Neural cell (in vitro differentiated cells): ENCODE results near the gene BICD1. TPM values are rescaled to one million over a fixed set of nuclear protein-coding genes. Genes with fewer than 3 reads are reported as not detected.

Experiments used
- H2AFZ ChIP-seq: fragments of 200-600, 300-800 bp; sonication (generic), shearing (Covaris generic); 2 replicates; pipeline ENCODE4 v1.6.0; 2014; ENCODE audit warnings: low read depth, mild to moderate bottlenecking, antibody characterized with exemption, low read length, moderate library complexity
- H3F3A ChIP-seq: fragments of 200-600 bp; shearing (Covaris generic); 2 replicates; pipeline ENCODE4 v1.6.1; 2016; ENCODE audit warnings: mild to moderate bottlenecking, moderate library complexity, mixed read lengths, antibody characterized with exemption, low read length; ENCODE audit not compliant: insufficient read depth, poor library complexity, severe bottlenecking
- H3K27ac ChIP-seq: fragments of 200-600, 300-800 bp; sonication (generic), shearing (Covaris generic); 2 replicates; pipeline ENCODE4 v1.5.1; 2014; ENCODE audit warnings: mild to moderate bottlenecking, low read length, moderate library complexity
- H3K27me3 ChIP-seq: fragments of 300-800, 200-600 bp; sonication (generic), shearing (Covaris generic); 2 replicates; pipeline ENCODE4 v1.6.0; 2014; ENCODE audit warnings: mild to moderate bottlenecking, low read depth, low read length, moderate library complexity; ENCODE audit not compliant: insufficient read depth
- H3K36me3 ChIP-seq: fragments of 300-800, 200-600 bp; sonication (generic), shearing (Covaris generic); 2 replicates; pipeline ENCODE4 v1.5.1; 2014; ENCODE audit warnings: mild to moderate bottlenecking, antibody characterized with exemption, low read length, moderate library complexity; ENCODE audit not compliant: insufficient read depth
- H3K4me2 ChIP-seq: fragments of 300-800, 200-600 bp; sonication (generic), shearing (Covaris generic); 2 replicates; pipeline ENCODE4 v1.6.0; 2014; ENCODE audit warnings: mild to moderate bottlenecking, low read length
- H3K4me3 ChIP-seq: fragments of 300-800, 200-600 bp; sonication (generic), shearing (Covaris generic); 2 replicates; pipeline ENCODE4 v1.5.1; 2014; ENCODE audit warnings: mild to moderate bottlenecking, low read length, moderate library complexity
- H3K79me2 ChIP-seq: fragments of 200-600 bp; shearing (Covaris generic); replicated peaks from 2 replicates; pipeline ENCODE4 v1.6.0; 2014; ENCODE audit warnings: mild to moderate bottlenecking, low read length, moderate library complexity; ENCODE audit not compliant: insufficient read depth
- H3K9ac ChIP-seq: fragments of 300-800, 200-600 bp; sonication (generic), shearing (Covaris generic); 2 replicates; pipeline ENCODE4 v1.6.1; 2016; ENCODE audit warnings: mild to moderate bottlenecking, low read length, mixed read lengths
- H3K9me2 ChIP-seq: fragments of 200-600 bp; shearing (Covaris generic); 2 replicates; pipeline ENCODE4 v1.6.1; 2016; ENCODE audit warnings: mild to moderate bottlenecking, low read length, mixed read lengths; ENCODE audit not compliant: insufficient read depth
- H3K9me3 ChIP-seq: fragments of 200-600, 300-800 bp; sonication (generic), shearing (Covaris generic); 2 replicates; pipeline ENCODE4 v1.6.1; 2016; ENCODE audit warnings: mild to moderate bottlenecking, mixed run types, low read length, moderate library complexity, mixed read lengths
- H4K20me1 ChIP-seq: fragments of 200-600 bp; shearing (Covaris generic); 2 replicates; pipeline ENCODE4 v1.6.1; 2016; ENCODE audit warnings: mild to moderate bottlenecking, mixed run types; ENCODE audit not compliant: insufficient read depth
- CTCF ChIP-seq: fragments of 450-650 bp; IDR thresholded peaks from 2 replicates; pipeline ENCODE4 v1.5.1; 2014; ENCODE audit warnings: antibody characterized with exemption, mild to moderate bottlenecking, moderate library complexity; ENCODE audit not compliant: poor library complexity, severe bottlenecking
- EP300 ChIP-seq: fragments of 450-650 bp; conservative IDR thresholded peaks from 2 replicates; pipeline ENCODE4 v1.6.1; 2014; ENCODE audit warnings: antibody characterized with exemption, mild to moderate bottlenecking, moderate library complexity; ENCODE audit not compliant: poor library complexity, severe bottlenecking
- EZH2 ChIP-seq: fragments of 200-600, 300-800 bp; shearing (Covaris generic), sonication (generic); IDR thresholded peaks from 2 replicates; pipeline ENCODE4 v1.6.1; 2014; ENCODE audit warnings: antibody characterized with exemption, low read length, borderline replicate concordance, mild to moderate bottlenecking; ENCODE audit not compliant: insufficient read depth, poor library complexity, severe bottlenecking
- MXI1 ChIP-seq: fragments of 450-650 bp; conservative IDR thresholded peaks from 2 replicates; pipeline ENCODE4 v1.6.1; 2014; ENCODE audit warnings: antibody characterized with exemption, mild to moderate bottlenecking; ENCODE audit not compliant: poor library complexity, severe bottlenecking
- POLR2AphosphoS5 ChIP-seq: IDR thresholded peaks from 2 replicates; pipeline ENCODE4 v1.6.1; 2012
- RAD21 ChIP-seq: fragments of 450-650 bp; conservative IDR thresholded peaks from 2 replicates; pipeline ENCODE4 v1.6.1; 2014; ENCODE audit warnings: antibody characterized with exemption, mild to moderate bottlenecking, moderate library complexity
- SMC3 ChIP-seq: fragments of 450-650 bp; conservative IDR thresholded peaks from 2 replicates; pipeline ENCODE4 v1.6.1; 2014; ENCODE audit warnings: antibody characterized with exemption, mild to moderate bottlenecking, moderate library complexity; ENCODE audit not compliant: poor library complexity
- TAF1 ChIP-seq: IDR thresholded peaks from 2 replicates; pipeline ENCODE4 v1.6.1; 2012; ENCODE audit warnings: low read depth
- polyA plus RNA-seq: library from polyadenylated mRNA; depleted of rRNA; stranded (reverse); fragments of >200 nt; gene quantifications from 2 replicates; pipeline ENCODE4 v1.2.3, GENCODE V29; 2014
- TF ChIP-seq, protein P1 (sequence below): IDR thresholded peaks from 2 replicates; pipeline ENCODE4 v1.6.1; 2012; ENCODE audit warnings: borderline replicate concordance

Gene BICD1
- polyA plus RNA-seq, 1 donor from 2014 or later, result 41.1 TPM

DNA sequence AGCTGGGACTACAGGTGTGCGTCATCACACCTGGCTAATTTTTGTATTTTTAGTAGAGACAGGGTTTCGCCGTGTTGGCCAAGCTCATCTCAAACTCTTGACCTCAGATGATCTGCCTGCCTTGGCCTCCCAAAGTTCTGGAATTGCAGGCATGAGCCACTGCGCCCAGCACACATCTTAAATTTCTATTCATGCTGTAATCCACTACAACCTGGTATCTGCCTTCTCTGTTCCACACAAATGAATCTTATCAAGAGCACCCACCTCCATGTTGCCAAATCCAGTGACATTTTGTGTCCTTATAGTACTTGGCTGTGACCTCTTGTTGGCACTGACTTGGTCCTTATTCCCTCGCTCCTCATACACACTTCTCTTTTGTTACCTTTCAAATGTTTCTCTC lies 5.8 kb upstream of the BICD1 start:
- Histone ChIP-seq H3K79me2 (no peaks in the 10 kb centered on the region), H3K9me2 (no peaks in the 10 kb centered on the region), H3K36me3 (no peaks in the 10 kb centered on the region), H3K4me2 (no peak overlapping the region), H3F3A (no peaks in the 10 kb centered on the region), H3K9ac (no peak overlapping the region), H2AFZ (no peak overlapping the region), H3K27ac (no peak overlapping the region), H3K4me3 (no peak overlapping the region), H3K9me3 (no peaks in the 10 kb centered on the region), H3K27me3 (no peaks in the 10 kb centered on the region), H4K20me1 (no peaks in the 10 kb centered on the region)
- TF ChIP-seq CTCF, result no peak
- TF ChIP-seq POLR2AphosphoS5, result no peak
- no peak for TF ChIP-seq MXI1
- TF ChIP-seq TAF1, result no peak
- no peak for TF ChIP-seq RAD21
- TF ChIP-seq EZH2, result no peak
- TF ChIP-seq SMC3, result no peak
- no peak for TF ChIP-seq EP300
- TF ChIP-seq, protein P1, sequence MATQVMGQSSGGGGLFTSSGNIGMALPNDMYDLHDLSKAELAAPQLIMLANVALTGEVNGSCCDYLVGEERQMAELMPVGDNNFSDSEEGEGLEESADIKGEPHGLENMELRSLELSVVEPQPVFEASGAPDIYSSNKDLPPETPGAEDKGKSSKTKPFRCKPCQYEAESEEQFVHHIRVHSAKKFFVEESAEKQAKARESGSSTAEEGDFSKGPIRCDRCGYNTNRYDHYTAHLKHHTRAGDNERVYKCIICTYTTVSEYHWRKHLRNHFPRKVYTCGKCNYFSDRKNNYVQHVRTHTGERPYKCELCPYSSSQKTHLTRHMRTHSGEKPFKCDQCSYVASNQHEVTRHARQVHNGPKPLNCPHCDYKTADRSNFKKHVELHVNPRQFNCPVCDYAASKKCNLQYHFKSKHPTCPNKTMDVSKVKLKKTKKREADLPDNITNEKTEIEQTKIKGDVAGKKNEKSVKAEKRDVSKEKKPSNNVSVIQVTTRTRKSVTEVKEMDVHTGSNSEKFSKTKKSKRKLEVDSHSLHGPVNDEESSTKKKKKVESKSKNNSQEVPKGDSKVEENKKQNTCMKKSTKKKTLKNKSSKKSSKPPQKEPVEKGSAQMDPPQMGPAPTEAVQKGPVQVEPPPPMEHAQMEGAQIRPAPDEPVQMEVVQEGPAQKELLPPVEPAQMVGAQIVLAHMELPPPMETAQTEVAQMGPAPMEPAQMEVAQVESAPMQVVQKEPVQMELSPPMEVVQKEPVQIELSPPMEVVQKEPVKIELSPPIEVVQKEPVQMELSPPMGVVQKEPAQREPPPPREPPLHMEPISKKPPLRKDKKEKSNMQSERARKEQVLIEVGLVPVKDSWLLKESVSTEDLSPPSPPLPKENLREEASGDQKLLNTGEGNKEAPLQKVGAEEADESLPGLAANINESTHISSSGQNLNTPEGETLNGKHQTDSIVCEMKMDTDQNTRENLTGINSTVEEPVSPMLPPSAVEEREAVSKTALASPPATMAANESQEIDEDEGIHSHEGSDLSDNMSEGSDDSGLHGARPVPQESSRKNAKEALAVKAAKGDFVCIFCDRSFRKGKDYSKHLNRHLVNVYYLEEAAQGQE, result no peak

DNA sequence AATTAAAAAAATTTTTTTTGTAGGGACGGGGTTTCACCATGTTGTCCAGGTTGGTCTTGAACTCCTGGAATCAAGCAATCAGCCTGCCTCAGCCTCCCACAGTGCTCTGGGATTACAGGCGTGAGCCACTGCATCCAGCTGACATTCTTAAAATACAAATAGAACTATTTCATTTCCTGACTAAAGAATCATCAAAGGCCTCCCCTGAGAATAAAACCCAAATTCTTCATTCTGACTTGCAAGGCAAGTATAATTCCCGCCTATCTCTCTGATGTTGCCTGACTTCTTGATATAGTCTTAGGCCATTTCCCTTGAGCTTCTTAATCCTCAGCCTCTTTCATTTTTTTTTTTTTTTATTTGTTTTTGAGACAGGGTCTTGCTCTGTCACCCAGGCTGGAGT lies 4.4 kb upstream of the BICD1 start:
- Histone ChIP-seq H3K4me2 (no peak overlapping the region), H3K27ac (no peak overlapping the region), H3K9me3 (no peaks in the 10 kb centered on the region), H3F3A (no peaks in the 10 kb centered on the region), H3K4me3 (no peak overlapping the region), H3K9me2 (no peaks in the 10 kb centered on the region), H3K9ac (no peak overlapping the region), H2AFZ (no peak overlapping the region), H4K20me1 (no peaks in the 10 kb centered on the region), H3K36me3 (no peaks in the 10 kb centered on the region), H3K27me3 (no peaks in the 10 kb centered on the region), H3K79me2 (peaks cover 3% of the 10 kb centered on the region)
- TF ChIP-seq POLR2AphosphoS5, result no peak
- TF ChIP-seq CTCF, result no peak
- no peak for TF ChIP-seq TAF1
- TF ChIP-seq EZH2, result no peak
- TF ChIP-seq, protein P1, result no peak
